Fibroblast of lung (primary cell): ENCODE measurements around the gene CELF5. TPM values are rescaled to one million over a fixed set of nuclear protein-coding genes. Genes with fewer than 3 reads are reported as not detected.

Experiments used
- DNase-seq, 2 donors: peaks; one replicate each; pipeline versions ENCODE4 v3.0.0 to v3.0.0-alpha.2; 2010; ENCODE audit warnings: low read depth in 2 of 2
- H2AFZ ChIP-seq: 2 replicates; pipeline ENCODE4 v1.5.1; 2012; ENCODE audit warnings: low read length, control low read depth, inconsistent platforms
- H3K27ac ChIP-seq: 2 replicates; pipeline ENCODE4 v1.5.1; 2011; ENCODE audit warnings: low read length, control low read depth; ENCODE audit not compliant: insufficient read depth
- H3K27me3 ChIP-seq: 2 replicates; pipeline ENCODE4 v1.5.1; 2011; ENCODE audit warnings: mild to moderate bottlenecking, low read length; ENCODE audit not compliant: control insufficient read depth, insufficient read depth
- H3K36me3 ChIP-seq: 2 replicates; pipeline ENCODE4 v1.5.1; 2011; ENCODE audit warnings: low read length; ENCODE audit not compliant: control insufficient read depth, insufficient read depth
- H3K4me1 ChIP-seq: 2 replicates; pipeline ENCODE4 v1.5.1; 2011; ENCODE audit warnings: low read length; ENCODE audit not compliant: control insufficient read depth, insufficient read depth; ENCODE audit errors: extremely low read depth
- H3K4me2 ChIP-seq: 2 replicates; pipeline ENCODE4 v1.5.1; 2011; ENCODE audit warnings: low read length, control low read depth; ENCODE audit not compliant: insufficient read depth; ENCODE audit errors: extremely low read depth
- H3K4me3 ChIP-seq, 4 experiments: fragments of 200-600 bp in 1 of 4; sonication (generic) in 1 of 4; replicated peaks in 1 of 4; 2 replicates each; pipeline ENCODE4 v1.5.1; 2011 to 2016; ENCODE audit warnings: low read length in 4 of 4, low read depth in 3 of 4, mild to moderate bottlenecking in 3 of 4, control low read depth in 2 of 4, inconsistent platforms in 1 of 4, mixed read lengths in 1 of 4; ENCODE audit not compliant: insufficient read depth in 1 of 4; ENCODE audit errors: control extremely low read depth in 1 of 4
- H3K79me2 ChIP-seq: 2 replicates; pipeline ENCODE4 v1.5.1; 2012; ENCODE audit warnings: mild to moderate bottlenecking, low read length, inconsistent platforms; ENCODE audit not compliant: control insufficient read depth, insufficient read depth
- H3K9ac ChIP-seq: 2 replicates; pipeline ENCODE4 v1.5.1; 2011; ENCODE audit warnings: mild to moderate bottlenecking, low read length, control low read depth; ENCODE audit not compliant: insufficient read depth
- H3K9me3 ChIP-seq: 2 replicates; pipeline ENCODE4 v1.5.1; 2012; ENCODE audit warnings: low read depth, low read length; ENCODE audit not compliant: control insufficient read depth, insufficient read depth
- H4K20me1 ChIP-seq: 2 replicates; pipeline ENCODE4 v1.5.1; 2011; ENCODE audit warnings: low read length; ENCODE audit not compliant: control insufficient read depth, insufficient read depth; ENCODE audit errors: extremely low read depth
- CTCF ChIP-seq, 2 donors: IDR thresholded peaks in 1 of 2; conservative IDR thresholded peaks in 1 of 2; 1 replicate in 1 of 2; 2 replicates in 1 of 2; pipeline ENCODE4 v1.5.1; 2011 to 2012; ENCODE audit warnings: low read length in 2 of 2, control low read depth in 1 of 2, inconsistent platforms in 1 of 2, low read depth in 1 of 2, mild to moderate bottlenecking in 1 of 2
- EZH2 ChIP-seq: IDR thresholded peaks from 2 replicates; pipeline ENCODE4 v1.5.1; 2012; ENCODE audit warnings: low read length, control low read depth, mild to moderate bottlenecking; ENCODE audit errors: missing control alignments
- polyA minus RNA-seq: library from RNA; depleted of rRNA, polyadenylated mRNA; stranded (reverse); fragments of >200 nt; gene quantifications from 2 replicates; pipeline ENCODE4 v1.2.3, GENCODE V29; 2011; ENCODE audit warnings: low replicate concordance
- polyA plus RNA-seq, 2 donors: library from polyadenylated mRNA; depleted of rRNA in 1 of 2; stranded (reverse) in 1 of 2; unstranded in 1 of 2; fragments of >200 nt; gene quantifications; 2 replicates each; pipeline ENCODE4 v1.2.1, GENCODE V29; 2011 to 2012; ENCODE audit warnings: missing spikeins in 1 of 2
- total RNA-seq: library from RNA; depleted of rRNA; stranded (reverse); fragments of >200 nt; gene quantifications from 2 replicates; pipeline ENCODE4 v1.2.1, GENCODE V29; 2014

Gene CELF5
- total RNA-seq: under 0.01 TPM in 1 of 2 replicates, not detected in the other
- not detected in 2 replicates for polyA plus RNA-seq
- not detected in 2 replicates for polyA plus RNA-seq (2012)
- polyA minus RNA-seq: not detected in 2 replicates

GRCh38 chr19:3224346-3225168, at the start of gene CELF5:
CELF5 (plus strand) TSS chr19:3224661; CDS start chr19:3224740, 79 bp downstream.
- no peaks in the 10 kb centered on the region for H3K79me2 ChIP-seq
- TF ChIP-seq CTCF (conservative IDR thresholded peaks at IDR 0.05 in 1 of 2, IDR thresholded peaks at IDR 0.05 in 1 of 2; ENCODE audit: low read depth in 1 of 2, low read length in 2 of 2) (no peak), EZH2 (peak; percentile 40)
- no peaks in the 10 kb centered on the region for H3K4me1 ChIP-seq
- H3K36me3 ChIP-seq: no peaks in the 10 kb centered on the region
- H3K27ac ChIP-seq: no peak within 1 kb of the TSS
- H4K20me1 ChIP-seq: no peaks in the 10 kb centered on the region
- no peak within 1 kb of the TSS for H3K9ac ChIP-seq
- no peak within 1 kb of the TSS for H3K4me2 ChIP-seq
- no peak within 1 kb of the TSS for H2AFZ ChIP-seq
- DNase-seq: peak in 1 of 2 donors; percentile 10
- peaks cover 31% of the 10 kb centered on the region for H3K27me3 ChIP-seq
- peak within 1 kb of the TSS in 1 of 4 experiments; percentile 20 for H3K4me3 ChIP-seq
- H3K9me3 ChIP-seq: no peaks in the 10 kb centered on the region

- H2AFZ ChIP-seq: no peak overlapping the region
- peak; percentile 39 to 69 for DNase-seq
Observed at GRCh38 chr19:3175781-3176714, 48.4 kb upstream of the CELF5 start.

More at GRCh38 chr19:3175781-3176714, 48.4 kb upstream of the CELF5 start:
- H3K9ac ChIP-seq: no peak overlapping the region
- no peak for TF ChIP-seq CTCF (conservative IDR thresholded peaks at IDR 0.05 in 1 of 2, IDR thresholded peaks at IDR 0.05 in 1 of 2; ENCODE audit: low read depth in 1 of 2, low read length in 2 of 2)
- no peak for TF ChIP-seq EZH2
- no peaks in the 10 kb centered on the region for H4K20me1 ChIP-seq
- no peaks in the 10 kb centered on the region for H3K36me3 ChIP-seq
- H3K79me2 ChIP-seq: no peaks in the 10 kb centered on the region
- no peak overlapping the region for H3K4me3 ChIP-seq
- H3K9me3 ChIP-seq: no peaks in the 10 kb centered on the region
- H3K27me3 ChIP-seq: no peaks in the 10 kb centered on the region
- H3K27ac ChIP-seq: peak overlapping the region; percentile 54
- H3K4me2 ChIP-seq: no peak overlapping the region
- H3K4me1 ChIP-seq: peaks cover 11% of the 10 kb centered on the region
